ENCODE measurements around the gene FHIT. TPM values are rescaled to one million over a fixed set of nuclear protein-coding genes. Genes with fewer than 3 reads are reported as not detected.

FHIT gene
- total and polyA plus RNA-seq, 4 donors: 2.1 to 14.7 (median 6.6) TPM

DNA sequence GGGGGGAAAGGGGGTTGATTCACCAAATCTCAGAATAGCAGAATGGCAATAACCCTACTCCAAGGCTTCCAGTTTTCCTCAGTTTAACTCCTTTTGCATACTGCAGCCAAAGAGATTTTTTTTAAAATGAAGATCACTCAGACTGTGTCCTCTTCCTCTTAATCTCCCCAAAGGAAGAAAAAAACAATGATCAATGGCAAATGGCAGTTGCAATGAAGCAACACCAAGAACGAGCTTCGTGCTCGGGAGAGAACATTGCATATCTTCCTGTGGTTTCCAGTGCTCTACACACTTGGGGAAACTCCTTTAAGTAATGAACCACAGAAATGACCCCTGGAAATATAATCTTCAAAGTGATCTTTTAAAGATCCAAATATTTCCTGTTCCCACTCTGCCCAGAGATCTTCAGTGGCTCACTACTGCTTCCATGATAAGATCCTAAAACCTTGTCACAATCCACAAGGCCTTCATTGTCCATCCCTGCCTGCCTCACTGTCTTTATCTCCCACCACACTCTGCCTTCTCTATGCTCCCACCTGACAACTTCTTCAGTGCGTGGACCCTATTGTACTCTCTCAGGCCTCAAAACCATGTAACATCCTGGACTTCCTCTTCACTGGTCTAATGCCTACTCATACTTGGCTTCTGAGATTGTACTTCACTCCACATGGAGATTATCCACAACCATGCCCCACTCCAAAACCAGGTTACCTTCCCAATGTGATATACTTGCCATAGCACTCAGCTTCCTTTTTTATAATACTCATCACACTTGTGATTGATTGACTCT is 394.8 kb downstream of the FHIT start:
- no peak overlapping the region for H3K9ac ChIP-seq (ENCODE audit: low read depth in 1 of 2, low read length in 2 of 2)
- WGBS: 92% methylated on average over 4 of the region's 4 CpGs
- H3K4me1 ChIP-seq (ENCODE audit: control insufficient read depth in 4 of 4, insufficient read depth in 4 of 4, low read length in 3 of 4): no peaks in the 10 kb centered on the region
- no peak for TF ChIP-seq YY1 (IDR thresholded peaks at IDR 0.05)
- TF ChIP-seq RXRA (IDR thresholded peaks at IDR 0.05): no peak
- TF ChIP-seq, protein P1, sequence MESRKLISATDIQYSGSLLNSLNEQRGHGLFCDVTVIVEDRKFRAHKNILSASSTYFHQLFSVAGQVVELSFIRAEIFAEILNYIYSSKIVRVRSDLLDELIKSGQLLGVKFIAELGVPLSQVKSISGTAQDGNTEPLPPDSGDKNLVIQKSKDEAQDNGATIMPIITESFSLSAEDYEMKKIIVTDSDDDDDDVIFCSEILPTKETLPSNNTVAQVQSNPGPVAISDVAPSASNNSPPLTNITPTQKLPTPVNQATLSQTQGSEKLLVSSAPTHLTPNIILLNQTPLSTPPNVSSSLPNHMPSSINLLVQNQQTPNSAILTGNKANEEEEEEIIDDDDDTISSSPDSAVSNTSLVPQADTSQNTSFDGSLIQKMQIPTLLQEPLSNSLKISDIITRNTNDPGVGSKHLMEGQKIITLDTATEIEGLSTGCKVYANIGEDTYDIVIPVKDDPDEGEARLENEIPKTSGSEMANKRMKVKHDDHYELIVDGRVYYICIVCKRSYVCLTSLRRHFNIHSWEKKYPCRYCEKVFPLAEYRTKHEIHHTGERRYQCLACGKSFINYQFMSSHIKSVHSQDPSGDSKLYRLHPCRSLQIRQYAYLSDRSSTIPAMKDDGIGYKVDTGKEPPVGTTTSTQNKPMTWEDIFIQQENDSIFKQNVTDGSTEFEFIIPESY (IDR thresholded peaks at IDR 0.05): no peak
- TF ChIP-seq, protein P2, sequence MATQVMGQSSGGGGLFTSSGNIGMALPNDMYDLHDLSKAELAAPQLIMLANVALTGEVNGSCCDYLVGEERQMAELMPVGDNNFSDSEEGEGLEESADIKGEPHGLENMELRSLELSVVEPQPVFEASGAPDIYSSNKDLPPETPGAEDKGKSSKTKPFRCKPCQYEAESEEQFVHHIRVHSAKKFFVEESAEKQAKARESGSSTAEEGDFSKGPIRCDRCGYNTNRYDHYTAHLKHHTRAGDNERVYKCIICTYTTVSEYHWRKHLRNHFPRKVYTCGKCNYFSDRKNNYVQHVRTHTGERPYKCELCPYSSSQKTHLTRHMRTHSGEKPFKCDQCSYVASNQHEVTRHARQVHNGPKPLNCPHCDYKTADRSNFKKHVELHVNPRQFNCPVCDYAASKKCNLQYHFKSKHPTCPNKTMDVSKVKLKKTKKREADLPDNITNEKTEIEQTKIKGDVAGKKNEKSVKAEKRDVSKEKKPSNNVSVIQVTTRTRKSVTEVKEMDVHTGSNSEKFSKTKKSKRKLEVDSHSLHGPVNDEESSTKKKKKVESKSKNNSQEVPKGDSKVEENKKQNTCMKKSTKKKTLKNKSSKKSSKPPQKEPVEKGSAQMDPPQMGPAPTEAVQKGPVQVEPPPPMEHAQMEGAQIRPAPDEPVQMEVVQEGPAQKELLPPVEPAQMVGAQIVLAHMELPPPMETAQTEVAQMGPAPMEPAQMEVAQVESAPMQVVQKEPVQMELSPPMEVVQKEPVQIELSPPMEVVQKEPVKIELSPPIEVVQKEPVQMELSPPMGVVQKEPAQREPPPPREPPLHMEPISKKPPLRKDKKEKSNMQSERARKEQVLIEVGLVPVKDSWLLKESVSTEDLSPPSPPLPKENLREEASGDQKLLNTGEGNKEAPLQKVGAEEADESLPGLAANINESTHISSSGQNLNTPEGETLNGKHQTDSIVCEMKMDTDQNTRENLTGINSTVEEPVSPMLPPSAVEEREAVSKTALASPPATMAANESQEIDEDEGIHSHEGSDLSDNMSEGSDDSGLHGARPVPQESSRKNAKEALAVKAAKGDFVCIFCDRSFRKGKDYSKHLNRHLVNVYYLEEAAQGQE (IDR thresholded peaks at IDR 0.05): no peak
- TF ChIP-seq, protein P3, sequence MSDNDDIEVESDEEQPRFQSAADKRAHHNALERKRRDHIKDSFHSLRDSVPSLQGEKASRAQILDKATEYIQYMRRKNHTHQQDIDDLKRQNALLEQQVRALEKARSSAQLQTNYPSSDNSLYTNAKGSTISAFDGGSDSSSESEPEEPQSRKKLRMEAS (IDR thresholded peaks at IDR 0.05): no peak
- TF ChIP-seq FOXA1 (IDR thresholded peaks at IDR 0.05): no peak
- TF ChIP-seq, protein P4, sequence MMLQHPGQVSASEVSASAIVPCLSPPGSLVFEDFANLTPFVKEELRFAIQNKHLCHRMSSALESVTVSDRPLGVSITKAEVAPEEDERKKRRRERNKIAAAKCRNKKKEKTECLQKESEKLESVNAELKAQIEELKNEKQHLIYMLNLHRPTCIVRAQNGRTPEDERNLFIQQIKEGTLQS (IDR thresholded peaks at IDR 0.05): no peak
- no peak for TF ChIP-seq NR2F2 (IDR thresholded peaks at IDR 0.05)
- TF ChIP-seq FOXA2 (IDR thresholded peaks at IDR 0.05): no peak
- no peak for TF ChIP-seq TAF1 (conservative IDR thresholded peaks at IDR 0.05)
- DNase-seq (ENCODE audit: low spot score): no peak
- no peak overlapping the region for H3K27ac ChIP-seq (ENCODE audit: low read depth in 1 of 2, low read length in 2 of 2)
- no peaks in the 10 kb centered on the region for H3K36me3 ChIP-seq (ENCODE audit: control insufficient read depth in 4 of 4, insufficient read depth in 3 of 4, low read depth in 1 of 4, low read length in 3 of 4)
- H3K9me3 ChIP-seq (ENCODE audit: control insufficient read depth in 4 of 4, low read length in 3 of 4): no peaks in the 10 kb centered on the region
- no peaks in the 10 kb centered on the region for H3K27me3 ChIP-seq (ENCODE audit: control insufficient read depth in 4 of 4, insufficient read depth in 4 of 4, low read length in 3 of 4)
- no peak overlapping the region for H3K4me3 ChIP-seq (ENCODE audit: low read depth in 1 of 3, low read length in 3 of 3)

DNA sequence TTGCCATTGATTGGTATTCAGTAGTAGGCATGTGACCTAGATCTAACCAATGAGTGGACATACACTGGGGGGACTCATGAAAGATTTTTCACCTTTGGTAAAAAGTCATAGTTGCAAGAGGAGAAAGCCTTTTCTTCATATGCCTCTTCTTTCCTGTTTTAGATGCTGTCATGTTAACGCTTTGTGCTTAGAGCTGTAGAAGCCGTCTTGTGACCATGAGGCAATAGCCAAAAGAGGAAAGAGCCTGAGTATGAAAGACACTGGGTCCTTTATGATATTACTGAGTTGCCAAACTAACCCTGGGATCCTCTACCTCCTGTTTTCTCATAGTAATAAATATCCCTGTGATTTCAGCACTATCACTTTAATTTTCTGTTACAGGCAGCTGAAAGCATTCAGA is 396.0 kb downstream of the FHIT start:
- Histone ChIP-seq H3K9ac (ENCODE audit: low read depth in 1 of 2, low read length in 2 of 2) (no peak overlapping the region), H3K9me3 (ENCODE audit: control insufficient read depth in 4 of 4, low read length in 3 of 4) (no peaks in the 10 kb centered on the region), H3K4me3 (ENCODE audit: low read depth in 1 of 3, low read length in 3 of 3) (no peak overlapping the region), H3K4me1 (ENCODE audit: control insufficient read depth in 4 of 4, insufficient read depth in 4 of 4, low read length in 3 of 4) (no peaks in the 10 kb centered on the region), H3K36me3 (ENCODE audit: control insufficient read depth in 4 of 4, insufficient read depth in 3 of 4, low read depth in 1 of 4, low read length in 3 of 4) (no peaks in the 10 kb centered on the region), H3K27me3 (ENCODE audit: control insufficient read depth in 4 of 4, insufficient read depth in 4 of 4, low read length in 3 of 4) (no peaks in the 10 kb centered on the region), H3K27ac (ENCODE audit: low read depth in 1 of 2, low read length in 2 of 2) (no peak overlapping the region)
- 85% methylated on average over 2 of the region's 2 CpGs for WGBS
- DNase-seq (ENCODE audit: low spot score): no peak
- TF ChIP-seq YY1 (IDR thresholded peaks at IDR 0.05): no peak
- TF ChIP-seq, protein P4 (IDR thresholded peaks at IDR 0.05): no peak
- TF ChIP-seq FOXA2 (IDR thresholded peaks at IDR 0.05): no peak
- no peak for TF ChIP-seq NR2F2 (IDR thresholded peaks at IDR 0.05)
- TF ChIP-seq, protein P5, sequence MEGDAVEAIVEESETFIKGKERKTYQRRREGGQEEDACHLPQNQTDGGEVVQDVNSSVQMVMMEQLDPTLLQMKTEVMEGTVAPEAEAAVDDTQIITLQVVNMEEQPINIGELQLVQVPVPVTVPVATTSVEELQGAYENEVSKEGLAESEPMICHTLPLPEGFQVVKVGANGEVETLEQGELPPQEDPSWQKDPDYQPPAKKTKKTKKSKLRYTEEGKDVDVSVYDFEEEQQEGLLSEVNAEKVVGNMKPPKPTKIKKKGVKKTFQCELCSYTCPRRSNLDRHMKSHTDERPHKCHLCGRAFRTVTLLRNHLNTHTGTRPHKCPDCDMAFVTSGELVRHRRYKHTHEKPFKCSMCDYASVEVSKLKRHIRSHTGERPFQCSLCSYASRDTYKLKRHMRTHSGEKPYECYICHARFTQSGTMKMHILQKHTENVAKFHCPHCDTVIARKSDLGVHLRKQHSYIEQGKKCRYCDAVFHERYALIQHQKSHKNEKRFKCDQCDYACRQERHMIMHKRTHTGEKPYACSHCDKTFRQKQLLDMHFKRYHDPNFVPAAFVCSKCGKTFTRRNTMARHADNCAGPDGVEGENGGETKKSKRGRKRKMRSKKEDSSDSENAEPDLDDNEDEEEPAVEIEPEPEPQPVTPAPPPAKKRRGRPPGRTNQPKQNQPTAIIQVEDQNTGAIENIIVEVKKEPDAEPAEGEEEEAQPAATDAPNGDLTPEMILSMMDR (IDR thresholded peaks at IDR 0.05; ENCODE audit: low read depth, low read length, missing input control): no peak

All from liver (tissue), 9 donors.